ENCODE results near the gene SUGCT. TPM values are rescaled to one million over a fixed set of nuclear protein-coding genes. Genes with fewer than 3 reads are reported as not detected.

Gene SUGCT
- total RNA-seq, 4 donors from 2014 or later: 7.8 to 15.0 (median 12.8) TPM

DNA sequence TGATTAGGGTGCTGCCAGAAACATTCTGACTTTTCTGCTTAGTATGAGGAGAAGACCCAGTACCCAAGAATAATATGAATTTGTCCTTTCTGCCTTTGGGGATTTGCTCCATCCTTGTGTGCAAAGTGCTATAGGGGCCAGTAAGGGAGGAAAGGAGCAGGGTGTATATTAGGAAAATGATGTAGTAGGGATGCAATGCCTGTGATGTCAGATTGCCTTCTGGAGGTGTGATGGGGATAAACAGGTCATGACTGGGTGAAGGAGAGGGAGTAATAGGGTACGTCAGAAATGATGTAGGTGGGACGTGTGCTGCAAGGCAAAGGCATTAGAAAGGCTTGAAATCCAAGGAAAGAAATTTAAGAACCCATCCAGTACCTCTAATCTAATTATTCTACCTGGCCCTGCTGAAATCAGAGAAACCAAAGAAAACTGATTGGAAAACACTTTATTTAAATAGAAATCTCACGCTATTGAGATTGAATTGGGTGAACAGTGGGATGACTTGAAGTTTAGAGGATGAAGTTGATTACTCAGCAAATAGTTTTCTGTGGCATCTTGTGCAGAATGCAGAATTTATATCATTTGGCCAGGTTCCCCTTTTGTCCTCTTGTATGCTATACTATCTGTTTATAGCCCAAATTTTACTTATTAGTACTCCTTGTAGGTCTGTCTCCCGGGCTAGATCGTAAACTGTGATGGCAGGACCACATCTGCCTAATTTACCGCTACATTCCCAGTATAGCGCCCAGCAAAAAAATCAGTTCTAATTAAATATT lies 503.9 kb downstream of the SUGCT start:
- 85% methylated on average over 7 of the region's 7 CpGs for WGBS
- intact Hi-C loops (cut with DNase I): no loop called here

GRCh38 chr7:40640566-40640965 lies 505.8 kb downstream of the SUGCT start:
- Histone ChIP-seq H3K9me3 (no peaks in the 10 kb centered on the region), H3K4me1 (peaks cover 0 to 7% (median 3%) of the 10 kb centered on the region in 4 donors), H3K36me3 (no peaks in the 10 kb centered on the region), H3K27ac (replicated peaks in 1 of 4) (no peak overlapping the region), H3K27me3 (no peaks in the 10 kb centered on the region), H3K4me3 (no peak overlapping the region)
- TF ChIP-seq, protein P1, sequence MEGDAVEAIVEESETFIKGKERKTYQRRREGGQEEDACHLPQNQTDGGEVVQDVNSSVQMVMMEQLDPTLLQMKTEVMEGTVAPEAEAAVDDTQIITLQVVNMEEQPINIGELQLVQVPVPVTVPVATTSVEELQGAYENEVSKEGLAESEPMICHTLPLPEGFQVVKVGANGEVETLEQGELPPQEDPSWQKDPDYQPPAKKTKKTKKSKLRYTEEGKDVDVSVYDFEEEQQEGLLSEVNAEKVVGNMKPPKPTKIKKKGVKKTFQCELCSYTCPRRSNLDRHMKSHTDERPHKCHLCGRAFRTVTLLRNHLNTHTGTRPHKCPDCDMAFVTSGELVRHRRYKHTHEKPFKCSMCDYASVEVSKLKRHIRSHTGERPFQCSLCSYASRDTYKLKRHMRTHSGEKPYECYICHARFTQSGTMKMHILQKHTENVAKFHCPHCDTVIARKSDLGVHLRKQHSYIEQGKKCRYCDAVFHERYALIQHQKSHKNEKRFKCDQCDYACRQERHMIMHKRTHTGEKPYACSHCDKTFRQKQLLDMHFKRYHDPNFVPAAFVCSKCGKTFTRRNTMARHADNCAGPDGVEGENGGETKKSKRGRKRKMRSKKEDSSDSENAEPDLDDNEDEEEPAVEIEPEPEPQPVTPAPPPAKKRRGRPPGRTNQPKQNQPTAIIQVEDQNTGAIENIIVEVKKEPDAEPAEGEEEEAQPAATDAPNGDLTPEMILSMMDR (IDR thresholded peaks at IDR 0.05): no peak
- TF ChIP-seq POLR2AphosphoS5 (IDR thresholded peaks at IDR 0.05) (no peak), POLR2A (IDR thresholded peaks at IDR 0.05; ENCODE audit: low read depth) (no peak), EP300 (IDR thresholded peaks at IDR 0.05) (no peak)
- WGBS: 58% methylated on average over 3 of the region's 3 CpGs
- no peak for DNase-seq (ENCODE audit: extremely low spot score)
- intact Hi-C loops (cut with DNase I): no loop called here

More for the DNA sequence above, 503.9 kb downstream of the SUGCT start:
- no peak for TF ChIP-seq POLR2A (IDR thresholded peaks at IDR 0.05; ENCODE audit: low read depth)
- no peaks in the 10 kb centered on the region for H3K36me3 ChIP-seq
- H3K27ac ChIP-seq (replicated peaks in 1 of 4): no peak overlapping the region
- no peak overlapping the region for H3K4me3 ChIP-seq
- no peaks in the 10 kb centered on the region for H3K27me3 ChIP-seq
- no peak for DNase-seq (ENCODE audit: extremely low spot score)
- peaks cover 0 to 7% (median 0%) of the 10 kb centered on the region in 4 donors for H3K4me1 ChIP-seq
- no peaks in the 10 kb centered on the region for H3K9me3 ChIP-seq

DNA sequence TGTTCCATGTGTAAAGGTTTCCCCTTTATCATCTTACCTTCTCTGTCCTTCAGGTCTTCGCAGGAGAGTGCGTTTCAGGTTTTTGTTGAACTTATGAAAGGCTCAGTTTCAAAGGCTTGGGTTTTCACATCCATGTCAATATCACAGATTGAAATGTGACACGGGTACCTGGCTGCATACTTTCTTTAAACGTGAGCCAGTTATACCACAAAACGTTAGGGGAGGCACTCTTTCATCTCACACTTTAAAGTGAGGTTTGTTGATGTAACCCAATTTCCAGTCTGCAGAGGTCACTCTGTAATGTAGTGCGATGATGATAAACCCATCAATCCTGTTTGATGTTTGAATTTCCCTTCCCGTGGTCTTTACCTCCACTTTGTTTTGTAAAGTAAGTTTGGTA lies 506.9 kb downstream of the SUGCT start:
- H3K27ac ChIP-seq (replicated peaks in 1 of 4): no peak overlapping the region
- TF ChIP-seq, protein P1 (IDR thresholded peaks at IDR 0.05): no peak
- TF ChIP-seq POLR2AphosphoS5 (IDR thresholded peaks at IDR 0.05) (no peak), EP300 (IDR thresholded peaks at IDR 0.05) (no peak), POLR2A (IDR thresholded peaks at IDR 0.05; ENCODE audit: low read depth) (no peak)

GRCh38 chr7:40643664-40644063 lies 508.9 kb downstream of the SUGCT start:
- intact Hi-C loops (cut with DNase I): no loop called here
- Histone ChIP-seq H3K27ac (replicated peaks in 1 of 4) (no peak overlapping the region), H3K4me3 (no peak overlapping the region), H3K27me3 (no peaks in the 10 kb centered on the region), H3K4me1 (peaks cover 0 to 7% (median 3%) of the 10 kb centered on the region in 4 donors), H3K9me3 (no peaks in the 10 kb centered on the region), H3K36me3 (no peaks in the 10 kb centered on the region)
- no peak for DNase-seq (ENCODE audit: extremely low spot score)
- TF ChIP-seq POLR2A (IDR thresholded peaks at IDR 0.05; ENCODE audit: low read depth) (no peak), POLR2AphosphoS5 (IDR thresholded peaks at IDR 0.05) (no peak)
- 89% methylated on average over 7 of the region's 7 CpGs for WGBS

More for the DNA sequence above, 506.9 kb downstream of the SUGCT start:
- DNase-seq (ENCODE audit: extremely low spot score): no peak
- peaks cover 0 to 7% (median 3%) of the 10 kb centered on the region in 4 donors for H3K4me1 ChIP-seq
- 66% methylated on average over 7 of the region's 7 CpGs for WGBS
- no peaks in the 10 kb centered on the region for H3K36me3 ChIP-seq
- H3K9me3 ChIP-seq: no peaks in the 10 kb centered on the region
- H3K27me3 ChIP-seq: no peaks in the 10 kb centered on the region
- H3K4me3 ChIP-seq: no peak overlapping the region
- intact Hi-C loops (cut with DNase I): no loop called here

DNA sequence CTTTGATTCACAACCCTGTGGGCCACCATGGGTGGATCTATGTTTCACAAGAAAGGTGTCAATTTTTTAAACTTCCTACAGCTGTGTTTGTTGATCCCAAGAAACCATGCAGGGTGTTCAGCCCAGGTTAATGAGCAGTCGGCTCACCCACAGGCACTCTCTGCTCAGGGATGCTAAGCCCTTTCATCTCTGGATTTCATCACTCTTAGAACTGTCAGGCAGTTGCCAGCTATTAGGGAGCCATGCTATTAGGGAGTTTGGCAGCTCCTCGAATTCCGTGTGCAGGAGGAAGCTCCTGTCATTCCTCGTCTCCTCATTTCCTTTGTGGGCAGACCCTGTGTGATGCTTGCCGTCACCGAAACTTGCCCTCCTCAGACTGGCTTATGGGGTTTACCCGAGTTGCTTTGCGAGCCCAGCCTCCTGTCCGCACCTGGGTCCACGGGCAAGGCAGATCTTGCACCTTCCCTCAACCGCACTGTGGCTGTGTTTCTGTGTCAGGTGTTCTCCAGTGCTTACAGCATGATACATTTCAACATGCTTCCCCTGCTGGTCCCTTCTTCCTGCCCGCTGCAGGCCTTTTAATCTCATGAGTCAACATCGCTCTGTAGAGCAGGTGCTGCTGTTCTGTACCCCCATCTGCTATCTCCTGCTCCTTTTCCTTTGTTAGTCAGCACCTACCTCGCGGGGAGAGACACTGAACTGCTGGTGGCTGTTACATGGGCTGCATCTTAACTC lies 509.8 kb downstream of the SUGCT start:
- intact Hi-C loops (cut with DNase I): no loop called here
- Histone ChIP-seq H3K9me3 (no peaks in the 10 kb centered on the region), H3K36me3 (no peaks in the 10 kb centered on the region), H3K27ac (replicated peaks in 1 of 4) (no peak overlapping the region), H3K4me1 (peaks cover 0 to 5% (median 2%) of the 10 kb centered on the region in 4 donors), H3K4me3 (no peak overlapping the region), H3K27me3 (no peaks in the 10 kb centered on the region)
- DNase-seq (ENCODE audit: extremely low spot score): no peak
- 71% methylated on average over 15 of the region's 15 CpGs for WGBS
- TF ChIP-seq, protein P1 (IDR thresholded peaks at IDR 0.05): no peak
- TF ChIP-seq EP300 (IDR thresholded peaks at IDR 0.05): no peak
- TF ChIP-seq POLR2AphosphoS5 (IDR thresholded peaks at IDR 0.05): no peak
- TF ChIP-seq POLR2A (IDR thresholded peaks at IDR 0.05; ENCODE audit: low read depth): no peak

All from esophagus muscularis mucosa (tissue), 4 donors.